Lower leg skin (tissue), 4 donors: Measurements from ENCODE around the gene ALKBH3. TPM values are rescaled to one million over a fixed set of nuclear protein-coding genes. Genes with fewer than 3 reads are reported as not detected.

Experiments
- DNase-seq, 2 donors: peaks; one replicate each; pipeline ENCODE4 v3.0.0-alpha.2; 2019; ENCODE audit warnings: low spot score in 2 of 2
- H3K4me3 ChIP-seq: fragments of 200-600 bp; sonication (generic); 2 replicates; pipeline ENCODE4 v1.5.1; 2017; ENCODE audit warnings: mild to moderate bottlenecking, low read depth; ENCODE audit not compliant: poor library complexity, severe bottlenecking
- POLR2A ChIP-seq, 2 donors: fragments of 450-650 bp; IDR thresholded peaks; one replicate each; pipeline ENCODE4 v1.6.1; 2016 to 2017; ENCODE audit warnings: antibody characterized with exemption in 2 of 2, mild to moderate bottlenecking in 1 of 2, moderate library complexity in 1 of 2
- WGBS, 2 donors: methylation state at CpG; one replicate each; pipeline ENCODE4 v1.1.5; 2018; 5-methylcytosine and 5-hydroxymethylcytosine counted together
- intact Hi-C: fragments of 100-400 bp; cut with DNase I; formaldehyde crosslinking; loops from one replicate; pipeline ENCODE4 v1.15.0; 2023; ENCODE audit warnings: low total_unique reads
- total RNA-seq, 4 donors: library from RNA; depleted of rRNA; stranded (reverse); fragments of >200 nt; gene quantifications; one replicate each; pipeline ENCODE4 v1.1.0, GENCODE V29; 2016
- TF ChIP-seq, protein P1 (sequence below), 3 donors: fragments of 450-650 bp; IDR thresholded peaks; one replicate each; pipeline ENCODE4 v1.5.1; 2016; ENCODE audit warnings: antibody characterized with exemption in 3 of 3, mild to moderate bottlenecking in 3 of 3, moderate library complexity in 2 of 3

The ALKBH3 gene
- total RNA-seq, 4 donors from 2014 or later, result 34.0 to 43.9 (median 39.8) TPM

- intact Hi-C loops, result loop anchor here (5.0 kb wide), 1 partner anchor 49 kb away; no protein-coding TSS in a partner anchor
Observed at GRCh38 chr11:43941257-43941994, 60.8 kb downstream of the ALKBH3 start.

DNA sequence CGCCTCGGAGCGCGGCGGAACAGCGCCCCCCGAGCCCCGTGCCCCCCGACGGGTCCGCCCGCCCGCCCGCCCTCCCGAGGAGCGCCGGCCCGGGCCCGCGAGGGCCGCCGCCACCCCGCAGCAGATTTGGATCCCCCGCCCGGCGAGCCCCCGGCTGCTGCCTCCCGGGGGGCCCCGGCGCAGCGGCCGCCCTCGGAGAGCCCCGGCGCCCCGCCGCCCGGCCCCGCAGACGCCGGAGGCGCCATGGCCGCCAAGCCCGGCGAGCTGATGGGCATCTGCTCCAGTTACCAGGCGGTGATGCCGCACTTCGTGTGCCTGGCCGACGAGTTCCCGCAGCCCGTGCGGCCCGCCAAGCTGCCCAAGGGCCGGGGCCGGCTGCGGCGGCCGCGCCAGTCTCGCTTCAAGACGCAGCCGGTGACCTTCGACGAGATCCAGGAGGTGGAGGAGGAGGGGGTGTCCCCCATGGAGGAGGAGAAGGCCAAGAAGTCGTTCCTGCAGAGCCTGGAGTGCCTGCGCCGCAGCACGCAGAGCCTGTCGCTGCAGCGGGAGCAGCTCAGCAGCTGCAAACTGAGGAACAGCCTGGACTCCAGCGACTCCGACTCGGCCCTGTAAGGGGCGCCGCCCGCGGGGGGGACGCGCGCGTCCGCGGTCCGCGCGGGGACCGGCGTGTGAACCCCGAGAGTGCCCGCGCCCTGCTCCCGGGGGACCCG, 62.2 kb downstream of the ALKBH3 start:
- intact Hi-C loops, result loop anchor here (5.0 kb wide), 1 partner anchor 51 kb away; no protein-coding TSS in a partner anchor
- TF ChIP-seq POLR2A (IDR thresholded peaks at IDR 0.05), result no peak
- TF ChIP-seq, protein P1, sequence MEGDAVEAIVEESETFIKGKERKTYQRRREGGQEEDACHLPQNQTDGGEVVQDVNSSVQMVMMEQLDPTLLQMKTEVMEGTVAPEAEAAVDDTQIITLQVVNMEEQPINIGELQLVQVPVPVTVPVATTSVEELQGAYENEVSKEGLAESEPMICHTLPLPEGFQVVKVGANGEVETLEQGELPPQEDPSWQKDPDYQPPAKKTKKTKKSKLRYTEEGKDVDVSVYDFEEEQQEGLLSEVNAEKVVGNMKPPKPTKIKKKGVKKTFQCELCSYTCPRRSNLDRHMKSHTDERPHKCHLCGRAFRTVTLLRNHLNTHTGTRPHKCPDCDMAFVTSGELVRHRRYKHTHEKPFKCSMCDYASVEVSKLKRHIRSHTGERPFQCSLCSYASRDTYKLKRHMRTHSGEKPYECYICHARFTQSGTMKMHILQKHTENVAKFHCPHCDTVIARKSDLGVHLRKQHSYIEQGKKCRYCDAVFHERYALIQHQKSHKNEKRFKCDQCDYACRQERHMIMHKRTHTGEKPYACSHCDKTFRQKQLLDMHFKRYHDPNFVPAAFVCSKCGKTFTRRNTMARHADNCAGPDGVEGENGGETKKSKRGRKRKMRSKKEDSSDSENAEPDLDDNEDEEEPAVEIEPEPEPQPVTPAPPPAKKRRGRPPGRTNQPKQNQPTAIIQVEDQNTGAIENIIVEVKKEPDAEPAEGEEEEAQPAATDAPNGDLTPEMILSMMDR (IDR thresholded peaks at IDR 0.05), result no peak
- peak in 1 of 2 donors; percentile 83 for DNase-seq
- H3K4me3 ChIP-seq, result peak overlapping the region; percentile 67
- 0 to 2% methylated on average over 9 to 24 of the region's 94 CpGs for WGBS, 2 donors

More at GRCh38 chr11:43941257-43941994, 60.8 kb downstream of the ALKBH3 start:
- TF ChIP-seq, protein P1 (IDR thresholded peaks at IDR 0.05), result no peak
- no peak for TF ChIP-seq POLR2A (IDR thresholded peaks at IDR 0.05)
- WGBS, 2 donors, result 57% methylated on average over 5 of the region's 5 CpGs
- H3K4me3 ChIP-seq, result no peak overlapping the region
- DNase-seq, result peak in 1 of 2 donors; percentile 82

- peak overlapping the region; percentile 67 for H3K4me3 ChIP-seq
Observed at GRCh38 chr11:43943372-43943930, 62.8 kb downstream of the ALKBH3 start.

GRCh38 chr11:43943931-43944751, 63.5 kb downstream of the ALKBH3 start:
- WGBS, 2 donors, result 4% methylated on average over 26 to 34 of the region's 54 CpGs
- peak in 1 of 2 donors; percentile 88 for DNase-seq
- TF ChIP-seq, protein P1 (IDR thresholded peaks at IDR 0.05), result no peak
- no peak for TF ChIP-seq POLR2A (IDR thresholded peaks at IDR 0.05)
- intact Hi-C loops, result loop anchor here (5.0 kb wide), 1 partner anchor 52 kb away; no protein-coding TSS in a partner anchor
- H3K4me3 ChIP-seq, result peak overlapping the region; percentile 67

More at GRCh38 chr11:43943372-43943930, 62.8 kb downstream of the ALKBH3 start:
- TF ChIP-seq, protein P1 (IDR thresholded peaks at IDR 0.05), result no peak
- TF ChIP-seq POLR2A (IDR thresholded peaks at IDR 0.05), result no peak
- 0 to 1% methylated on average over 38 to 48 of the region's 48 CpGs for WGBS, 2 donors
- DNase-seq, result peak in 1 of 2 donors; percentile 86
- intact Hi-C loops, result loop anchor here (5.0 kb wide), 1 partner anchor 51 kb away; no protein-coding TSS in a partner anchor

- intact Hi-C loops, result loop anchor here (5.0 kb wide), 1 partner anchor 53 kb away; no protein-coding TSS in a partner anchor
- TF ChIP-seq, protein P1 (IDR thresholded peaks at IDR 0.05), result no peak
- TF ChIP-seq POLR2A (IDR thresholded peaks at IDR 0.05), result no peak
- 36 to 37% methylated on average over 16 of the region's 16 CpGs for WGBS, 2 donors
- H3K4me3 ChIP-seq, result no peak overlapping the region
- peak in 1 of 2 donors; percentile 93 for DNase-seq
Observed at GRCh38 chr11:43944761-43945311, 64.2 kb downstream of the ALKBH3 start.
